Lung (tissue), 12 donors: ENCODE data around the gene MKRN2OS. TPM values are rescaled to one million over a fixed set of nuclear protein-coding genes. Genes with fewer than 3 reads are reported as not detected.

Experiments
- ATAC-seq: fragments of 200-7000 bp; cut with Tn5 transposase; one replicate; pipeline ENCODE4 v1.9.1; 2020; ENCODE audit warnings: moderate number of reproducible peaks; ENCODE audit not compliant: insufficient read depth, low FRiP score
- DNase-seq, 3 donors: peaks; one replicate each; pipeline ENCODE4 v3.0.0-alpha.2; 2013 to 2017
- H3K27ac ChIP-seq, 2 donors: one replicate each; pipeline ENCODE4 v1.5.1; 2013; ENCODE audit warnings: mild to moderate bottlenecking in 2 of 2, moderate library complexity in 2 of 2, control low read depth in 1 of 2, inconsistent platforms in 1 of 2, low read depth in 1 of 2, low read length in 1 of 2
- H3K27me3 ChIP-seq, 3 donors: one replicate each; pipeline ENCODE4 v1.5.1; 2013; ENCODE audit warnings: low read length in 2 of 3; ENCODE audit not compliant: control insufficient read depth in 3 of 3, insufficient read depth in 3 of 3
- H3K36me3 ChIP-seq, 4 donors: one replicate each; pipeline ENCODE4 v1.5.1; 2013; ENCODE audit warnings: low read length in 4 of 4, mild to moderate bottlenecking in 1 of 4, moderate library complexity in 1 of 4; ENCODE audit not compliant: control insufficient read depth in 4 of 4, insufficient read depth in 4 of 4
- H3K4me1 ChIP-seq, 5 donors: one replicate each; pipeline ENCODE4 v1.5.1; 2013; ENCODE audit warnings: low read length in 5 of 5, mild to moderate bottlenecking in 2 of 5, moderate library complexity in 1 of 5; ENCODE audit not compliant: control insufficient read depth in 5 of 5, insufficient read depth in 5 of 5
- H3K4me3 ChIP-seq: one replicate; pipeline ENCODE4 v1.5.1; 2013; ENCODE audit warnings: mild to moderate bottlenecking, control low read depth, moderate library complexity
- H3K9ac ChIP-seq, 2 donors: one replicate each; pipeline ENCODE4 v1.5.1; 2013; ENCODE audit warnings: low read length in 2 of 2, control low read depth in 1 of 2; ENCODE audit not compliant: insufficient read depth in 1 of 2
- H3K9me3 ChIP-seq, 4 donors: one replicate each; pipeline ENCODE4 v1.5.1; 2013; ENCODE audit warnings: low read length in 3 of 4, mild to moderate bottlenecking in 1 of 4, moderate library complexity in 1 of 4; ENCODE audit not compliant: control insufficient read depth in 4 of 4, insufficient read depth in 3 of 4
- CTCF ChIP-seq: IDR thresholded peaks from 2 replicates; pipeline ENCODE4 v1.5.1; 2012; ENCODE audit warnings: mild to moderate bottlenecking; ENCODE audit errors: control extremely low read depth, extremely low read depth
- WGBS, 2 donors: extraction: QIAGEN DNeasy Blood & Tissue Kit; methylation state at CpG; one replicate each; pipeline ENCODE4 v1.1.7; 2013; 5-methylcytosine and 5-hydroxymethylcytosine counted together
- polyA plus RNA-seq, 2 donors: library from polyadenylated mRNA; stranded (reverse); fragments of 200-250 nt; gene quantifications; one replicate each; pipeline ENCODE4 v1.2.1, GENCODE V29; 2013
- total RNA-seq, 2 donors: library from RNA; depleted of rRNA in 1 of 2; stranded (reverse); fragments of >200 nt in 1 of 2; gene quantifications; one replicate each; pipeline ENCODE4 v1.2.1, GENCODE V29; 2014 to 2021
- donor health status: control.
- donor health status: control.
- donor health status: Bipolar disorder and iron deficiency.
- donor health status: healthy.
- donor health status: DM: yes; HTN: yes; CAD: no.

Gene MKRN2OS
- total and polyA plus RNA-seq, 4 donors = 0.62 to 1.3 (median 1.1) TPM; not detected in 1

- 71 to 85% methylated on average over 4 of the region's 4 CpGs for WGBS, 2 donors
- H3K4me1 ChIP-seq = peaks cover 5 to 24% (median 14%) of the 10 kb centered on the region in 5 donors
- no peak overlapping the region for H3K4me3 ChIP-seq
Observed at GRCh38 chr3:12558706-12559105, 13.4 kb upstream of the MKRN2OS start.

GRCh38 chr3:12557473-12558100 is 12.3 kb upstream of the MKRN2OS start:
- ATAC-seq = no peak
- DNase-seq = peak; percentile 13 to 69 (median 46)
- no peak for TF ChIP-seq CTCF
- peak overlapping the region; percentile 43 to 89 for H3K9ac ChIP-seq
- H3K9me3 ChIP-seq = no peaks in the 10 kb centered on the region
- 1% methylated on average over 18 of the region's 18 CpGs for WGBS, 2 donors
- no peaks in the 10 kb centered on the region for H3K27me3 ChIP-seq
- no peaks in the 10 kb centered on the region for H3K36me3 ChIP-seq
- H3K27ac ChIP-seq = peak overlapping the region; percentile 93 to 96
- H3K4me1 ChIP-seq = peaks cover 5 to 24% (median 14%) of the 10 kb centered on the region in 5 donors
- peak overlapping the region; percentile 67 for H3K4me3 ChIP-seq

More at GRCh38 chr3:12558706-12559105, 13.4 kb upstream of the MKRN2OS start:
- Histone ChIP-seq H3K9ac (no peak overlapping the region), H3K9me3 (no peaks in the 10 kb centered on the region), H3K27ac (no peak overlapping the region), H3K36me3 (no peaks in the 10 kb centered on the region), H3K27me3 (no peaks in the 10 kb centered on the region)
- DNase-seq (no peak), ATAC-seq (no peak)
- no peak for TF ChIP-seq CTCF

GRCh38 chr3:12556690-12557472 is 11.6 kb upstream of the MKRN2OS start, which contains the start of gene MKRN2:
TSS of gene MKRN2 (plus strand) at chr3:12557087. CDS start at chr3:12557151, 64 bp downstream.
- peak; percentile 90 to 94 (median 92) for DNase-seq
- no peak for TF ChIP-seq CTCF
- Histone ChIP-seq H3K4me1 (peaks cover 5 to 24% (median 12%) of the 10 kb centered on the region in 5 donors), H3K27me3 (no peaks in the 10 kb centered on the region), H3K27ac (peak within 1 kb of the TSS; percentile 93 to 96), H3K9ac (peak within 1 kb of the TSS; percentile 53 to 89), H3K36me3 (no peaks in the 10 kb centered on the region), H3K9me3 (no peaks in the 10 kb centered on the region), H3K4me3 (peak within 1 kb of the TSS; percentile 67)
- 0 to 1% methylated on average over 67 to 77 of the region's 77 CpGs for WGBS, 2 donors
- ATAC-seq = peak; percentile 98
